K562 (cell line): ENCODE results near the gene NCL. TPM values are rescaled to one million over a fixed set of nuclear protein-coding genes. Genes with fewer than 3 reads are reported as not detected.

ENCODE experiments used
- ATAC-seq: fragments of 200-7000 bp; cut with Tn5 transposase; 3 replicates; pipeline ENCODE4 v1.9.1; 2020; ENCODE audit warnings: moderate library complexity
- BruUV-seq: library from RNA; stranded (reverse); fragments of 400-500 nt; replicated peaks from 2 replicates; lab custom pipeline; 2021; lab: Mats Ljungman, UMichigan
- CTCF ChIA-PET: fragments of 300-600 bp; formaldehyde crosslinking; extraction: SDS; loops from one replicate; lab custom pipeline; 2021; ENCODE audit warnings: low intra/inter-chr PET ratio; lab: Yijun Ruan, JAX
- POLR2A ChIA-PET: fragments of 300-600, 350-650 bp; sonication (Branson Sonifier 250); formaldehyde crosslinking; extraction: SDS; loops from one replicate; lab custom pipeline; 2021; ENCODE audit warnings: antibody characterized with exemption, inconsistent platforms; lab: Yijun Ruan, JAX
- DNase-seq, 4 experiments: peaks; one replicate each; pipeline versions ENCODE4 v3.0.0 to v3.0.0-alpha.2; 2011 to 2018; ENCODE audit warnings: low spot score in 3 of 4, mixed read lengths in 3 of 4; ENCODE audit errors: extremely low read depth in 1 of 4
- FAIRE-seq: peaks from 2 replicates; lab custom pipeline; 2011; peaks lifted over from hg19 to GRCh38; lab: Jason Lieb, UNC
- H2AFZ ChIP-seq: 2 replicates; pipeline ENCODE4 v1.6.0; 2011; ENCODE audit warnings: low read depth, low read length, control low read depth, inconsistent platforms
- H3K27ac ChIP-seq: fragments of 200-600 bp; 3 replicates; pipeline ENCODE4 v1.8.0; 2011; ENCODE audit warnings: low read depth, mild to moderate bottlenecking, control low read depth, inconsistent platforms, low read length, moderate library complexity, mixed read lengths; ENCODE audit errors: extremely low read depth
- H3K27me3 ChIP-seq, 2 experiments: fragments of 300-600 bp in 1 of 2; 2 replicates in 1 of 2; 3 replicates in 1 of 2; pipeline versions ENCODE4 v1.6.0 to v1.8.0; 2011; ENCODE audit warnings: inconsistent platforms in 2 of 2, low read length in 2 of 2, mild to moderate bottlenecking in 1 of 2, mixed read lengths in 1 of 2, moderate library complexity in 1 of 2; ENCODE audit not compliant: control insufficient read depth in 2 of 2, insufficient read depth in 2 of 2
- H3K36me3 ChIP-seq: fragments of 300-600 bp; 3 replicates; pipeline ENCODE4 v1.8.0; 2011; ENCODE audit warnings: mild to moderate bottlenecking, low read length, inconsistent platforms; ENCODE audit not compliant: control insufficient read depth, insufficient read depth
- H3K4me1 ChIP-seq, 2 experiments: fragments of 200-600 bp in 1 of 2; replicated peaks in 1 of 2; 2 replicates in 1 of 2; 3 replicates in 1 of 2; pipeline versions ENCODE4 v1.5.1 to v1.8.0; 2011; ENCODE audit warnings: inconsistent platforms in 2 of 2, low read length in 2 of 2, mild to moderate bottlenecking in 1 of 2, mixed read lengths in 1 of 2, moderate library complexity in 1 of 2; ENCODE audit not compliant: control insufficient read depth in 2 of 2, insufficient read depth in 2 of 2
- H3K4me2 ChIP-seq: 2 replicates; pipeline ENCODE4 v1.6.1; 2011; ENCODE audit warnings: low read length, control low read depth, inconsistent platforms, mixed read lengths; ENCODE audit not compliant: insufficient read depth
- H3K4me3 ChIP-seq: fragments of 200-600 bp; sonication (generic), shearing (Covaris generic); 2 replicates; pipeline ENCODE4 v1.5.1; 2016; ENCODE audit warnings: control low read depth, inconsistent platforms
- H3K79me2 ChIP-seq: fragments of 200-600 bp; 3 replicates; pipeline ENCODE4 v1.8.0; 2011; ENCODE audit warnings: low read length, inconsistent platforms; ENCODE audit not compliant: control insufficient read depth, insufficient read depth
- H3K9ac ChIP-seq, 2 experiments: 2 replicates each; pipeline versions ENCODE4 v1.6.0 to v1.6.1; 2011; ENCODE audit warnings: low read depth in 2 of 2, low read length in 2 of 2, control low read depth in 1 of 2, inconsistent platforms in 1 of 2, mild to moderate bottlenecking in 1 of 2, mixed read lengths in 1 of 2; ENCODE audit not compliant: insufficient read depth in 1 of 2
- H3K9me1 ChIP-seq: one replicate; pipeline ENCODE4 v1.6.0; 2011; ENCODE audit warnings: inconsistent platforms, mild to moderate bottlenecking, low read length, moderate library complexity; ENCODE audit not compliant: control insufficient read depth, insufficient read depth
- H3K9me3 ChIP-seq: replicated peaks from 2 replicates; pipeline ENCODE4 v1.5.1; 2011; ENCODE audit warnings: low read depth, low read length, inconsistent platforms; ENCODE audit not compliant: control insufficient read depth, insufficient read depth
- H4K20me1 ChIP-seq: replicated peaks from 2 replicates; pipeline ENCODE4 v1.6.1; 2011; ENCODE audit warnings: low read length, inconsistent platforms, mixed read lengths; ENCODE audit not compliant: control insufficient read depth, insufficient read depth
- GATAD2B ChIP-seq: fragments of 450-650 bp; IDR thresholded peaks from 2 replicates; pipeline ENCODE4 v1.6.1; 2017; ENCODE audit warnings: mild to moderate bottlenecking, borderline replicate concordance
- NKRF ChIP-seq: fragments of 450-650 bp; IDR thresholded peaks from 2 replicates; pipeline ENCODE4 v1.6.1; 2016; ENCODE audit warnings: borderline replicate concordance
- POLR2AphosphoS2 ChIP-seq: IDR thresholded peaks from 2 replicates; pipeline ENCODE4 v1.6.1; 2012; ENCODE audit warnings: low read length, improper control_type of control experiment
- SMAD1 ChIP-seq: fragments of 150-350 bp; IDR thresholded peaks from 2 replicates; pipeline ENCODE4 v1.6.1; 2014; ENCODE audit warnings: low read length, low read depth; ENCODE audit not compliant: partially characterized antibody
- SUPT5H ChIP-seq: fragments of 450-650 bp; IDR thresholded peaks from 2 replicates; pipeline ENCODE4 v1.6.1; 2016
- TCF15 ChIP-seq: fragments of 250-450 bp; sonication (Bioruptor Pico); IDR thresholded peaks from 2 replicates; pipeline ENCODE4 v1.8.0; 2022; ENCODE audit warnings: moderate library complexity, mild to moderate bottlenecking, inconsistent platforms
- ZBTB9 ChIP-seq: fragments of 450-650 bp; formaldehyde crosslinking; IDR thresholded peaks from 2 replicates; pipeline ENCODE4 v1.4.0; 2020; ENCODE audit warnings: mild to moderate bottlenecking, moderate library complexity
- ZKSCAN3 ChIP-seq: fragments of 250-450 bp; sonication (Bioruptor Pico); IDR thresholded peaks from 2 replicates; pipeline ENCODE4 v1.4.0; 2020
- WGBS: fragments of 100-300 bp; shearing (Covaris generic); methylation state at CpG from one replicate; pipeline ENCODE4 v1.1.6; 2016; ENCODE audit warnings: low coverage, mixed read lengths; ENCODE audit not compliant: insufficient coverage; ENCODE audit errors: missing lambda C conversion rate; 5-methylcytosine and 5-hydroxymethylcytosine counted together
- in situ Hi-C: fragments of 300-500 bp; cut with MboI; formaldehyde crosslinking; loops from 4 replicates; pipeline ENCODE4 v1.15.0; 2018; ENCODE audit warnings: inconsistent platforms, mixed read lengths
- intact Hi-C: fragments of 100-400 bp; cut with micrococcal nuclease; formaldehyde crosslinking; loops from 2 replicates; pipeline ENCODE4 v1.14.2; 2022
- polyA plus RNA-seq, 8 experiments: library from polyadenylated mRNA; depleted of rRNA in 4 of 8; stranded (reverse) in 5 of 8; unstranded in 3 of 8; fragments of >200 nt; fragmentation: Nextera tagmentation in 2 of 8; fragmentation: Illumina TruSeq in 1 of 8; extraction: Ambion mirVana in 2 of 8; extraction: Trizol in 1 of 8; gene quantifications; 2 replicates each; pipeline versions ENCODE4 v1.2.1 to v1.2.3, GENCODE V29; 2011 to 2014; ENCODE audit warnings: inconsistent platforms in 1 of 8, missing spikeins in 1 of 8
- total RNA-seq, 7 experiments: library from RNA; depleted of rRNA in 6 of 7; stranded (reverse); fragments of >200 nt in 6 of 7; fragmentation: Illumina TruSeq in 2 of 7; extraction: Trizol in 2 of 7; gene quantifications; 2 replicates each; pipeline versions ENCODE4 v1.2.1 to v1.2.3, GENCODE V29; 2011 to 2021; ENCODE audit warnings: low replicate concordance in 1 of 7

NCL gene
- total and polyA plus RNA-seq, 9 of the 15 experiments (the other 6 are each of a cell fraction or from before 2014, with no cell fraction given) = 80.9 to 732 (median 361) TPM

- TF ChIP-seq SMAD1 (no peak), POLR2AphosphoS2 (0 out of 2 replicates have a peak, but pooled peaks have one; percentile 46)
These were observed 7.8 kb downstream of the NCL start (continued) for GRCh38 chr2:231456295-231457004.

GRCh38 chr2:231455890-231456289 is 8.4 kb downstream of the NCL start:
- H3K4me2 ChIP-seq = no peak overlapping the region
- peaks cover 83% of the 10 kb centered on the region for H3K36me3 ChIP-seq
- intact Hi-C loops = no loop called here
- H2AFZ ChIP-seq = no peak overlapping the region
- POLR2A ChIA-PET = interaction anchor here (0.6 to 5.6 kb wide), 2 partner anchors 10 to 86 kb away, joined by 3 to 95 read pairs; partner anchors contain the start of gene NCL
- H4K20me1 ChIP-seq = peaks cover 17% of the 10 kb centered on the region
- FAIRE-seq (no peak), ATAC-seq (no peak), DNase-seq (no peak)
- no peaks in the 10 kb centered on the region for H3K27me3 ChIP-seq
- no peaks in the 10 kb centered on the region for H3K9me3 ChIP-seq
- BruUV-seq = no TSS peak
- peaks cover 31% of the 10 kb centered on the region for H3K79me2 ChIP-seq
- WGBS = 94% methylated on average over 5 of the region's 6 CpGs
- no peak overlapping the region for H3K27ac ChIP-seq
- H3K9ac ChIP-seq = no peak overlapping the region
- TF ChIP-seq ZKSCAN3 (CRISPR knock-in tag) (no peak), NKRF (no peak), ZBTB9 (CRISPR knock-in tag) (no peak), SUPT5H (no peak), GATAD2B (no peak), TCF15 (no peak)
- no peak overlapping the region for H3K4me3 ChIP-seq
- no peaks in the 10 kb centered on the region for H3K9me1 ChIP-seq
- peaks cover 0 to 4% of the 10 kb centered on the region in 2 experiments; a peak in 2 of 5 replicates for H3K4me1 ChIP-seq
- CTCF ChIA-PET = no interaction called here
- in situ Hi-C loops = loop anchor here (10.0 kb wide), 1 partner anchor 351 kb away; no protein-coding TSS in a partner anchor
